Mammary epithelial cell (primary cell): ENCODE data around the gene DSCAM.

Source experiments
- EZH2 ChIP-seq: IDR thresholded peaks from 2 replicates; pipeline ENCODE4 v1.6.1; 2012; ENCODE audit warnings: low read length, inconsistent platforms, borderline replicate concordance
- TF ChIP-seq, protein P1 (sequence below), 2 donors: IDR thresholded peaks in 1 of 2; conservative IDR thresholded peaks in 1 of 2; 2 replicates each; pipeline ENCODE4 v1.5.1; 2011 to 2012; ENCODE audit warnings: inconsistent platforms in 2 of 2, low read length in 2 of 2, mild to moderate bottlenecking in 2 of 2, control low read depth in 1 of 2, low read depth in 1 of 2; ENCODE audit not compliant: insufficient read depth in 1 of 2; ENCODE audit errors: extremely low read depth in 1 of 2

DNA sequence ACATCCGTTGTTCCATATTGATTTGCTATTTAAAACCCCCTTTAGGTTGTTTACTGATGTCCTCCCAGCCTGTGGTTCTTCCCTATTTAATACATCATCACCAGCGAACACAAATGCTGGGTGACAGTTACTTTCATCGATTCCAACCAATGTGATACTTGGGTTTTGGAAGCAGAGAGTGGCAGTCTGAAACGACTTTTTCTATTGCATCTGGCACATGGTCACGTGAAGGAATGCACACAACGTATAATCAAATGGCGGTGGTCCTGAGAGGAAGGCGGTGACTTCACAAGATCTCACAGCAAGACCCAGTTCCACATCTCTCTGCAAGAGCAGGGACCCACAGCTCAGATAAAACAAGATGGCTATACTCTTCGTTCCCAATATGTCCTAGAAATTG, 213.9 kb downstream of the DSCAM start:
- TF ChIP-seq, protein P1, sequence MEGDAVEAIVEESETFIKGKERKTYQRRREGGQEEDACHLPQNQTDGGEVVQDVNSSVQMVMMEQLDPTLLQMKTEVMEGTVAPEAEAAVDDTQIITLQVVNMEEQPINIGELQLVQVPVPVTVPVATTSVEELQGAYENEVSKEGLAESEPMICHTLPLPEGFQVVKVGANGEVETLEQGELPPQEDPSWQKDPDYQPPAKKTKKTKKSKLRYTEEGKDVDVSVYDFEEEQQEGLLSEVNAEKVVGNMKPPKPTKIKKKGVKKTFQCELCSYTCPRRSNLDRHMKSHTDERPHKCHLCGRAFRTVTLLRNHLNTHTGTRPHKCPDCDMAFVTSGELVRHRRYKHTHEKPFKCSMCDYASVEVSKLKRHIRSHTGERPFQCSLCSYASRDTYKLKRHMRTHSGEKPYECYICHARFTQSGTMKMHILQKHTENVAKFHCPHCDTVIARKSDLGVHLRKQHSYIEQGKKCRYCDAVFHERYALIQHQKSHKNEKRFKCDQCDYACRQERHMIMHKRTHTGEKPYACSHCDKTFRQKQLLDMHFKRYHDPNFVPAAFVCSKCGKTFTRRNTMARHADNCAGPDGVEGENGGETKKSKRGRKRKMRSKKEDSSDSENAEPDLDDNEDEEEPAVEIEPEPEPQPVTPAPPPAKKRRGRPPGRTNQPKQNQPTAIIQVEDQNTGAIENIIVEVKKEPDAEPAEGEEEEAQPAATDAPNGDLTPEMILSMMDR (conservative IDR thresholded peaks at IDR 0.05 in 1 of 2, IDR thresholded peaks at IDR 0.05 in 1 of 2; ENCODE audit: extremely low read depth in 1 of 2, insufficient read depth in 1 of 2, low read depth in 1 of 2, low read length in 2 of 2): no peak
- no peak for TF ChIP-seq EZH2
